AG09319 (cell line): ENCODE data around the gene RBM14.

Source experiments
- DNase-seq: peaks from one replicate; pipeline ENCODE4 v3.0.0-alpha.2; 2010; ENCODE audit warnings: low read depth; ENCODE audit errors: extremely low read depth
- CTCF ChIP-seq: IDR thresholded peaks from 2 replicates; pipeline ENCODE4 v1.5.1; 2011; ENCODE audit warnings: low read depth, mild to moderate bottlenecking, inconsistent platforms, low read length, moderate library complexity

The RBM14 gene

GRCh38 chr11:66628061-66628603, 11.7 kb downstream of the RBM14 start:
- no peak for TF ChIP-seq CTCF
- no peak for DNase-seq

GRCh38 chr11:66629356-66629755, 12.9 kb downstream of the RBM14 start:
- no peak for TF ChIP-seq CTCF
- no peak for DNase-seq

GRCh38 chr11:66631883-66632282, 15.5 kb downstream of the RBM14 start:
- no peak for TF ChIP-seq CTCF
- DNase-seq = no peak

- no peak for TF ChIP-seq CTCF
- DNase-seq = no peak
Observed at GRCh38 chr11:66632952-66633351, 16.5 kb downstream of the RBM14 start.

- TF ChIP-seq CTCF = no peak
- DNase-seq = no peak
Observed at GRCh38 chr11:66636411-66636810, 20.0 kb downstream of the RBM14 start.

- no peak for TF ChIP-seq CTCF
- DNase-seq = no peak
Observed at GRCh38 chr11:66637557-66638176, 21.2 kb downstream of the RBM14 start.

GRCh38 chr11:66638177-66639065, 22.0 kb downstream of the RBM14 start, which contains the start of gene RBM4:
Gene RBM4 (plus strand): TSS chr11:66638703. CDS start chr11:66639712, 1,009 bp downstream.
- peak; percentile 100 for DNase-seq
- TF ChIP-seq CTCF = peak; percentile 8; the same call in 1 of the 2 replicates
